Right ventricle myocardium superior (tissue), 1 donor: Measurements from ENCODE around the gene SH3BP5. TPM values are rescaled to one million over a fixed set of nuclear protein-coding genes. Genes with fewer than 3 reads are reported as not detected.

Source experiments
- ATAC-seq: fragments of 200-7000 bp; cut with Tn5 transposase; one replicate; pipeline ENCODE4 v1.9.1; 2020; ENCODE audit warnings: mild to moderate bottlenecking; ENCODE audit not compliant: poor library complexity
- DNase-seq: peaks from one replicate; pipeline ENCODE4 v3.0.0-alpha.2; 2020
- intact Hi-C: fragments of 100-400 bp; cut with DNase I; formaldehyde crosslinking; loops from one replicate; pipeline ENCODE4 v1.11.2; 2022
- total RNA-seq: library from RNA; stranded (reverse); fragmentation: NEBNext Ultra II Directional; extraction: Animal tissue kit (Norgen Biotek cat#: 25700); gene quantifications from one replicate; pipeline ENCODE4 v1.2.1, GENCODE V29; 2021
- donor health status: DM: no; HTN: yes; CAD: no; lungs with severe emphysema.

The SH3BP5 gene
- total RNA-seq, 1 donor from 2014 or later, result 10.4 TPM

DNA sequence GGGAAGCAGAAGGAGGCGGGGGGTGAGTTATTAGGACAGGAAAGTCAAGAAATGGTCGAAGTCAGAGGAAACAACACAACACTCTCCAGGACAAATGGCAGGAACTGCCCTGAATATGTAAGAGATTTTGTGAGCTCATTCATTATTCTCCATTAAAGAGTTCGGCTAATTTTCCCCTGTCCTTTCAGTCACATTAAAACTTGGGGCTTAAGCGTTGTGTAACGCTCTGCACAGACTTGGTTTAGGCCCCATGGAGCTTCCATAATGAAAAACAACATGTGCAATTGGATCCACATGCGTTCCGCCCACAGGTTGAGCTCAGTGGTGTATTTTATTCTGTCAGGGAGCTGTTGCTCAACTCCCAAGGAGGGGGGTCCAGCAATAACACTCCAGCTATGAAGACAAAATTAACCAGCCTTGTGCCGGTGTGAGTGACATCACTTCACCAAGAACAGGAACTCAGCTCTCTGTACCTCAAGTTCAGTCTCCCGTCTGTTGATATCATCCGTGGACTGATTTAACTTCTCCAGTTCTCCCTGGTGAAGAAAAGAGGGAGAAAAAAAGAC is 2.3 kb downstream of the SH3BP5 start:
- intact Hi-C loops, result loop anchor here (5.0 kb wide), 2 partner anchors 58 to 123 kb away; partner anchors contain the start of gene CAPN7

DNA sequence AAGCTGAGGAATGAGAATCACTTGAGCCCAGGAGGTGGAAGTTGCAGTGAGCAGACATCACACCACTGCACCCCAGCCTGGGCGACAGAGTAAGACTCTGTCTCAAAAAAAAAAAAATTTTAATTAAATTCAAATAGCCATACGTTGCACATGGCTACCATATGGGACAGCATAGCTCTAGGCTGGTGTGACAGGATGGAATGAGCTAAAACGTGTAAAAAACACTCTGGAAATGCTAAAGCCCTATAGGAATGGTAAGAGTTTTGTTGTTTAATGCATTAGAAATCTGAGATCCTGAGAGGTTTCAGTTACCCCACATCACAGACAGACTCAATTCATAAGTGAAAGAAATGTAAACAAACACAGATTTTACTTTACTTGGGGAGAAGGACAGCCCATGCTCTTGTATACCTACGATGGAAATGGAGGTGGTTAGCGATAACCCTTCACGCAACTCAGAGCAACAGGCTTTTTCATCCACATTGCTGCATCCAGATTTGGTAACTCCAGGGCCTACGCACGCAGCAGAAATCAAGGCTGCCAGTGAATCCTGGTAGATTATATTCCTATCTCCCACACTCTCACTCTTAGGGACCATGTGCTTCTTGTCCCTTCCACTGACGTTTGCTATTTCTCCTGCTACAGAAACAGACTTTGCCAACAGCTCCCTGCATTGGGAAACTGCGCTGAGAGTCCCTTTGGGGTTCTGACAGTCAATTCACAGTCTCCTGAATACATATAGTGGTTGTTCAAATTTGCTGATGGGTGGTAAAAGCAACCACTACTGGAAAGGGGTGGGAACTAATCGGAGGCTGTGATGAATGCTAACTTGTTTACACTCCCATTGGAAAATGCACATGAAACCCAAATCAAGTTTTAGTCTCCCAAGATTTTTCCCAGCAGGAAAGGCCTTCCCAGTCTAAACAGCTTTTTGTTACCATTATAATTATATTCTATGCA is 3.1 kb downstream of the SH3BP5 start:
- intact Hi-C loops, result loop anchor here (5.0 kb wide), 2 partner anchors 57 to 122 kb away; partner anchors contain the start of gene CAPN7
- DNase-seq, result no peak
- peak; percentile 23 for ATAC-seq

More for the DNA sequence above, 2.3 kb downstream of the SH3BP5 start:
- peak; percentile 59 for DNase-seq
- peak; percentile 64 for ATAC-seq

DNA sequence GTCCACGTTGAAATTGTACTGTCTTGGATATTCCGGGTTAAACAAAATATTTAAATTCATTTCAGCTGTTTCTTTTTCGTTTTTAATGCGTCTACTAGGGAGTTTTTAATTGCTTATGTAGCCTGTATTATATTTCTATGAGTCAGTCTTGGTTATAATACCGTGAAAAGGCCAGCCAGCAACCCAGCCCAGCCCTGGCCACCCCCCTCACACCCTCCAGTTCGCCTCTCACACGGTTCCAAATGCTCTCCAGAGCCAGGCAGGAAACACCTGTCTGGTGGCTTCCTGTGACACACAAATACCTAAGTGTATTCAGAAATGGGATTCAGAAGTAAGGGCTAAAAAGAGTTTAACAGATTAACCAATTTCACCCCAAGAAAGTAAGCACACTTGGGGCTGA is 4.4 kb downstream of the SH3BP5 start:
- no peak for ATAC-seq
- intact Hi-C loops, result no loop called here

DNA sequence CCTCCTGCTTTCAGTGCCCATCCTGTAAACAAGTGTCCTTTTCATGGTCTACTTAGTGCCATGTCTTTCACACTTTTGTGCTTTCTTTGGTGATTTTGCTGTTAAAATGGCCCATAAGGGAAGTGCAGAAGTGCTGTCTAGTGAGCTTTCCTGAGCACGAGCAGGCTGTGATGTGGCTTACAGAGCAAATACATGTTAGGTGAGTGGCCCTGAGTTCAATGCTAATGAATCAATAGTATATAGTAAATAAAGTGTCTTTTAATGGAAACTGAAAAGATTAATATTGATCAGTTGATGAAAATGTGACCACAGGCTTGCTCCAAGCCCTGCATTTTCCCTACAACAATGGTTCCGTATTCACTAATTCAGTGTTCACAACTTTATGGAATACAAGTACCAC is 5.7 kb downstream of the SH3BP5 start:
- intact Hi-C loops, result no loop called here
- DNase-seq, result no peak
- ATAC-seq, result no peak

More for the DNA sequence above, 4.4 kb downstream of the SH3BP5 start:
- DNase-seq, result no peak

DNA sequence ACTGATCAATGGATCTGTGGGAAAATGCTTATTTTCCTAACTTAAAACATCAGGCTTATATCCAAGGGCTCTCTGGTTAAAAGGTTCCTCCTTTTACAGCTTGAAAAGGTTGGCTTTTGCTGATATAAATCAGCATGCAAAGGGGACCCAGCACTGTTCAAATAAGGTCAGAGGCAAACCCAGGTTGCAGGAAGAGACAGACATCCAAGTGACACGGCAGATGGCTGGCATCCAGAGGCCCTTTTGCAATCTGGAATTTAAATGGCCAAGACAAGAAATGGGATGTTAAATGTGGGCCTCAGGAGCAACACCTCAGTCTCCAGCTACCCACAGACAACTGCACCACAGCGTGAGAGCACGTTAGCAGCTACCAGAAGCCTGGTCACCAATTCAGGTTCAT is 6.3 kb downstream of the SH3BP5 start:
- ATAC-seq (no peak), DNase-seq (no peak)
- intact Hi-C loops, result no loop called here

DNA sequence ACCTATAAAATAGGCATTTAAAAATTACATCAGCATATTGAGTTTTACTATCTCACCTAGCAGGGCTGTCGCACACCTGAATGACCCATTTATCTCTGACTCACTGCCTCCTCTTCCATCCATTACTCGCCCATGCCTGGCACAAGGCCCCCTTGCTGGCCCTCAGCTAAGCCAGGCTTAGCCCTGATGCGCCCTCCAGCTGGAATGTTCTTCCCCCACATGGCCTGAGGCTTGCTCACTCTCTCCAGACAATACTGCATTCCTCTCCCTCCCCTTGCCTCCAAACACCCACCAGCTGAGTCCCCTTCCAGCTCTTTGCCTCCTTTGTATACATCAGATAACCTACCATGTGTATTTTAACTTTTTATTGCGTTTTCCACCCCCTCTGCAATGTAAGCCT is 7.2 kb downstream of the SH3BP5 start:
- intact Hi-C loops, result no loop called here
- ATAC-seq (no peak), DNase-seq (no peak)

DNA sequence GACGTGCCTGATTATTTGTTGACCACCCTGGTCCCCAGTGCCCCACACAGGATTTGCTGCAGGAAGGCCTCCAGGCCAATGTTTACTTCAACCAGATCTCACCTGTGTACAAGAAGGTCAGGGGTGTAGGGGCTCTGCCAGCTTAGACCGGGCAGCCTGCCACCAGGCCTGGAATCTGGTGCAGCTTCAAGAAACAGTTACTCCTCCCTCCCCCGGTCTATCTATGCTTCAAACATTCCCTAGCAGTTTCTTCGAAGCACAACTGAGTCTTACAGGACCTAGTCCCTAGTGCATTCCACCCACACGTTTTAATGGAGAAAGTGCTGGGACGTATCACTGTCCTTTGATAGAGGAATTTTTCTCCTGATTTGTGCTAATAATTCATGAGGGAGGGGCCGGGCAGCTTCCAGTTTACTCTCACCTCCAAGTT is 8.0 kb downstream of the SH3BP5 start:
- ATAC-seq, result peak; percentile 34
- intact Hi-C loops, result no loop called here
- peak; percentile 73 for DNase-seq

DNA sequence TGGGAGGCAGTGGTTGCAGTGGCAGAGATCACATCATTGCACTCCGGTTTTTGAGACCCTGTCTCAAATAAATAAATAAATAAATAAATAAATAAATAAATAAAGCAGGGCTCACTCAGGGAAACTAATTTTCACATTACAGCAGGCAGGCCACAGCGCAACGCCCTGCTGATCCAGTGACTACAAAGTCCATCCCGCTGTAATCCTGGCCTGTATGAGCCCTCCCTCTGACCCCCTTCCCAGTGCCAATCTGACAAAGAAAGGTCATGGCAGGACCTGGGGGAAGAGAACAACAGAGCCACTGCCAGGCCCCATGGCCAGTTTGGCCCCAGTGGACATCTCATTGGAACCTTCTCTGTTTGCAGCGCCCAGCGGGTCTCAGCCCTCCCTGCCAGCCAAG is 9.3 kb downstream of the SH3BP5 start:
- intact Hi-C loops, result no loop called here
- DNase-seq, result no peak
- no peak for ATAC-seq

DNA sequence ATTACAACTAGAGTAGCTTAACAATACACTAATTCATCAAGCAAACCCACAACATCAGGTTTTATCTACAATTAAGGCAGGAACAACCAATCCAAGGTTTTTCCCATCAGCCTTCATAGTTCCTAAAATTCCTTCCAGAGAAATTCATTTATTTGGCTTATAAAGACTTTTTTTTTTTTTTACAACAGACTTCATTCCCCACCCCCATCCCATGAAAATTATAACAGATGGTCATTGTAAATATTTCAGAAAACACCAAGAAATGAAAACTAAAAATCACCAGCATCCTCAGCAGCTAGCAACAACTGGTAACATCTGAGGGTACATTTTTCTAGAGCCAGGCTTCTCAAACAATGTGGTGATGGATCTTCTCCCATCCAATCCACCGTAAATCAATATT is 11.0 kb downstream of the SH3BP5 start:
- no peak for DNase-seq
- no peak for ATAC-seq
- intact Hi-C loops, result no loop called here

DNA sequence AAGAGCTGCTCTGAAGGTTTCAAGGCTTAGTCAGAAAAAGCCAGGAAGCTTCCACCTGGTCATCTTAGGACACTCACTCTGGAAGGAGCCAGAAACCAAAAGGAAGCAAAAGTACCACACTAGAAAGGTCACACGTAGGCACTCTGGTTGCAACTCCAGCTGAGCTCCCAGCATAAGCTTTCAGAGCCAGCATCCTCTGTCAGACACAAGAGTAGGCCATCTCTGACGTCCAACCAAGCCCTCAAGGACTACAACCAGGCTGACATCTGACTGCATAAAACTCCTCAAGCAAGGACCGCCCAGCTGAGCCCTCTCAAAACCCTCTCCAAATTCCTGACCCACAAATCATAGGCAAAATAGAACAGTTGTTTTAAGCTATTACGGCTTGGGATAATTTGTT is 12.8 kb downstream of the SH3BP5 start:
- intact Hi-C loops, result no loop called here
- peak; percentile 73 for ATAC-seq

DNA sequence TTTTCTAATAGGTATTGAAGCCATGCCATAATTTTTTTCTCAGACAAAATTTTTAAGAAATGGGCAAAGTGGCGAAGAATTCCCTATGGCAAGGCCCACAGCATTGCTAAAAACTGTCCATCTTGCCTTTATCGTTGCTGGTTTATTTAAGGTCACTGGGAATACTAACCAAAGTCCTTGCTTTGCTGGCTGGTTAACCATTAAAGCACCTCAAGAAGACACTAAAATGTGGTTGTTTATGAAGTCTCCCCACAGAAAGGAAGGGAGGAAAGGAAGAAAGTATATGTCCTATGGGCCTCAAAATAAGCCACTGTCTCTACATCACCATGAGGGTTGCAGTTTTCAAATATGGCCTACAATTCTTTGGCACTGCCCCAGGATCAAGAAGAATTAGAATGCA is 13.2 kb downstream of the SH3BP5 start:
- DNase-seq (no peak), ATAC-seq (no peak)
- intact Hi-C loops, result no loop called here

More for the DNA sequence above, 12.8 kb downstream of the SH3BP5 start:
- peak; percentile 69 for DNase-seq

DNA sequence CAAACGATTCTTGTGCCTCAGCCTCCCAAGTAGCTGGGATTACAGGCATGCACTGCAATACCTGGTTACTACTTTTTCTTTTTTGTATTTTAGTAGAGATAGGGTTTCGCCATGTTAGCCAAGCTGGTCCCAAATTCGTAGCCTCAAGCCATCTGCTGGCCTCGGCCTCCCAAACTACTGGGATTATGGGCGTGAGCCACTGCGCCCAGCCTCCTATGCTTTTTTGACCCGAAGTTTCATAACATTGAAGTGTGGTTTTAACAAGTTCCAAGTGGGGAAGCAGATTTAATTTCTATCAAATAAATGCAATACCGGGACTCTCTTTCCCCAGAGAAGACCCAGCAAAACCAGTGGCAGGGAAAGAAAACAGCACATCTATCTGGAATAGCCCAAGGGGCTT is 13.7 kb downstream of the SH3BP5 start:
- DNase-seq (no peak), ATAC-seq (no peak)
- intact Hi-C loops, result no loop called here

DNA sequence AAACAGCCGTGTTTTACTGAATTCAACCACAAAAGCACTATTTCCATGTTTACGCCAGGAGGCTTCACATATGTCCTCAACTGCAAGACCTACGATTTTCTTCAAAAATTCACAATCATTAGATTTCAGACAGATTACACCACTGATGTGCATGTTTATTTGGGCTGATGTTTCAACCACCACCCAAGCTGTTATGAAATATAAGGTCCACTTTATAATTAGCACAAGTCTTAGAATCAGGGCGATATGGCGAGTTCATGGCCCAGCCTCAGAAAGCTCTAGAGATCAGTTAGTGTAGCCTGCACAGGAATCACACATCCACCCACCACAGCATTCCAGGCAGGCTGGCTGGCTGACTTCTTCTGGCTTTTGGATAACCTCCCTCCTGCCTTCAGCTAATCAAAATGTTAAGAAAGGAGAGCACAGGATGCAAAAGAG is 15.4 kb downstream of the SH3BP5 start:
- intact Hi-C loops, result no loop called here
- ATAC-seq, result peak; percentile 54
- peak; percentile 60 for DNase-seq

DNA sequence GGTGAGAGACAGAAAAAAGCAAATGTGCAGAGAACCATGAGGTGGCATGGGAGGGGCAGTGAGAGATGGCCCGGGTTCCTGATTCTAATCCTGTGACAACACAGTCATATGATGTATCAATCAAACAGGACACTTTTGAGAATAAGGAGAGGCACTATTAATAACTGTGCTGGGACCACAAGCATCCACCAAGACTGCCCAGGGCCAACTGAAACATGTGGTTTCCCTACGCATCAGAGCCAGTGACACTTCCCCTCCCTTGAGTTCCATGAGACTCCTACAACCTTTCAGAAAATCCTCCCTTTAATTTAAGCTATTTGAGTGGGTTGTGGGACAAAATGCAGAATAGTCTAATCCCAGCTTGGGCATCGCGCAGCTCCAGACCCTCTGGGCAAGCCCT is 17.4 kb downstream of the SH3BP5 start:
- DNase-seq, result no peak
- intact Hi-C loops, result no loop called here
- ATAC-seq, result peak; percentile 25

DNA sequence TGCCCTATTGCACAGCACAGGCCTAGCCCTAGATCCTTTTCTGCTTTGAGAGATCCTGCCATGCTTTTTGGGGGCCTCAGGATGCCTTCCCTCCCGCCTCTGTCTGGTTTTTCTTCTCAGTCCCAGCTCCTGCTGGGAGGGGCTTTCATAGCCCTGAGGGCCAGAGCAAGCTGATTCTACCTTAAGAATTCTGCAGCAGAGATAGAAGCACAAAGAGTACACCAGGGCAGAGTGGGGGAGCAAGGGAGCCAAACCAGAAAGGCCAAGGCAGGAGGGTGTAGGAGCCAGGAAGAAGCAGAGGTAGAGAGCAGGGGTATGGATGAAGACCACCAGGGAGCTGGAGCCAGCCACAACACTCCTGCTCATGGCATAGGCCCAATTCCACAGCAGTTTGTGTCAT is 18.1 kb downstream of the SH3BP5 start:
- no peak for DNase-seq
- intact Hi-C loops, result no loop called here
- no peak for ATAC-seq

DNA sequence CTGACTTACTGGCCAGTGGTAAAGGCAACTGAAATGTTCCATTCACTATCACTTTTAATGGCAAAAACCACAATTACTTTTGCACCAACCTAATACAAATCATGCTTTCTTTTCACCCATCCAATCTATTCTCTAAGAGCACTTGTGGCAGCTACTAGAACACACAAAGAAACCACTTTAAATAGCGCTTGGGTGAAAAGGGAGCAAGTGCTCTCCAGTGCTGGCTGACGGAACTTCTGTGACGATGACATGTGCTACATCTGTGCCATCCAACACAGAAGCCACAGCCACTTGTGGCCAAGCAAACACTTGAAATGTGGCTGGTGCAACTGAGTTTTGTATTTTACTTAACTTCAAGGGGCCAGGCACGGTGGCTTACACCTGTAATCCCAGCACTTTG is 18.9 kb downstream of the SH3BP5 start:
- DNase-seq, result no peak
- no peak for ATAC-seq
- intact Hi-C loops, result no loop called here

DNA sequence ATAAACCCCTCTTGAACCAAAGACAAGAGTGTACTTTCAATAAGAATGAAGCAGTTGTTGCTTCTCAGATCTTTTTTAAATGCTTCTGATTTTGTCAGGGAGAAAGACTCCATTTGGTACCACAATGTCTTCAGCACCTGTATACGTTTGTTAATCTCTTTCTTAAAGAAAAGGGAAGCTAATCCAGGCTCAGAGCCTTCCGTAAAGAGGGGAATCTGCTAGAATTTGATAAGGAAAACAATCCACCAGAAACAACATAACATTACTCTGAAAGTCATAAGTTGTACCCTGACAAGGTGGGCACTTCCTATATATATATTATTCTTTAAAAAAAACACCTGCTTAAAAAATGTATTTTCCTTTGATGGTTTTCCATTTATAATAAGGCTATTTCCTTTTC is 19.8 kb downstream of the SH3BP5 start:
- ATAC-seq, result no peak
- intact Hi-C loops, result no loop called here
- no peak for DNase-seq

DNA sequence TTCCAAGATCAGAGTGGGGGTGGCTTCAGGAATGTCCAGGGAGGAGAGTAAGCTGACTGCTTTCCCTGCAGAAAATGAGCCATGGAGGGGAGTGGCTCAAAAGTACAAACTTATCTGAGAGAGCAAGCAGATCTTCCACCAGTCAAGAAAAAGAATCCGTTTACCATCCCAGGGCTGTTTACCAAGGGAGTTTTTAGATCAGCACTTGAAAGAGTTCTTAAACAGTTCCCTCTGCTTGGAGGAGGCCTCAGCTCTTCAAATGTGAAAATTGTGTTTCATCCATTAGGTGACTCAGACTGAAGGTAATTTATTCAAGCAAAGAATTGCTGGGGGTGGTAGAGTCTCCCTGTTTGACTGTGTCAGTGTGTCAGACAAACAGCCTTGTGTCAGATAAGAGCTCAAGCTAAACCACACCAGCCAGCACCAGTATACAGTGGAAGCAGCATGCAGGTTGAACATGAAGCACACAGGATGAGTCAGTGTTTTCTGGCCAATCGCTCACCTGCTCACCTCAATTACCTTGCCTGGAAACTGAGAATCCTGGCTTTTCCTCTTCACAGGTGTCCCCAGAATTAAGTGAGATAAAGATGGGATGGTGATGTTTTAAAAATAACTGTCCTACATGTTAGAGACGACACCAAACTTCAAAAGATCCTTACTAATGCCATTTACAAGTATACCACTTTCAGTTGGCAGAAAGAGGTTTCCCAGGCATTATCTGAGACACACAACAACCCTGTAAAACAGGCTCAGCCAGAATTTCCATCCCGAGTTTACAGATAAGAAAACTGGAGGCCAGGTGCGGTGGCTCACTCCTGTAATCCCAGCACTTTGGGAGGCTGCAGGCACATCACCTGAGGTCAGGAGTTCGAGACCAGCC is 21.7 kb downstream of the SH3BP5 start:
- no peak for ATAC-seq
- DNase-seq, result no peak
- intact Hi-C loops, result no loop called here
